ENCODE measurements around the gene UCKL1.

The UCKL1 gene

GRCh38 chr20:63955827-63956663 lies at the start of gene UCKL1:
Gene UCKL1 (minus strand): TSS chr20:63956416. CDS start chr20:63956372, 44 bp downstream.
- Histone ChIP-seq H3K4me3 (ENCODE audit: low read depth in 1 of 5, low read length in 5 of 5) (peak within 1 kb of the TSS; percentile 75 to 94 (median 86)), H3K9me3 (ENCODE audit: control insufficient read depth in 5 of 5, low read length in 5 of 5) (no peaks in the 10 kb centered on the region), H3K9ac (ENCODE audit: low read length in 5 of 5) (peak within 1 kb of the TSS; percentile 63 to 96 (median 90)), H3K36me3 (ENCODE audit: control insufficient read depth in 5 of 5, insufficient read depth in 5 of 5, low read length in 5 of 5) (peaks cover 0 to 25% (median 14%) of the 10 kb centered on the region in 5 donors), H3K27me3 (ENCODE audit: control insufficient read depth in 5 of 5, insufficient read depth in 4 of 5, low read length in 5 of 5) (no peaks in the 10 kb centered on the region), H3K4me1 (ENCODE audit: control insufficient read depth in 5 of 5, insufficient read depth in 5 of 5, low read length in 5 of 5) (peaks cover 11 to 73% (median 65%) of the 10 kb centered on the region in 5 donors), H3K27ac (ENCODE audit: low read depth, low read length) (peak within 1 kb of the TSS; percentile 87)

DNA sequence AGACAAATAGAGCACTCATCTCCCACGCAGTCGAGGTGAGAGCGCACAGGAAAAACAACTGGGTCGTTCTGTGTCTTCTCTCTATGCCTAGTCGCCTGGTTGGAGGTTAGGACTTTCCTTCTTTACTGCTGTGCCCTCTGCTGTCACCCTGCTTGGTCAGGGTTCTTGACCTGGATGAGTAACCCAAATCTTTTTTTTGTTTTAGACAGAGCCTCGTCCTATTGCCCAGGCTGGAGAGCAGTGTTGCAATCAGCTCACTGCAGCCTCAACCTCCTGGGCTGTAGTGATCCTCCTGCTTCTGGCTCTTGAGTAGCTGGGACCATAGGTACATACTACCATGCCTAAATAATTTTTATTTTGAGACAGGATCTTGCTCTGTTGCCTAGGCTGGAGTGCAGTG lies 49.2 kb upstream of the UCKL1 start:
- Histone ChIP-seq H3K9ac (ENCODE audit: low read length in 5 of 5) (no peak overlapping the region), H3K27ac (ENCODE audit: low read depth, low read length) (no peak overlapping the region), H3K4me3 (ENCODE audit: low read depth in 1 of 5, low read length in 5 of 5) (no peak overlapping the region), H3K4me1 (ENCODE audit: control insufficient read depth in 5 of 5, insufficient read depth in 5 of 5, low read length in 5 of 5) (peaks cover 0 to 4% (median 0%) of the 10 kb centered on the region in 5 donors), H3K36me3 (ENCODE audit: control insufficient read depth in 5 of 5, insufficient read depth in 5 of 5, low read length in 5 of 5) (peaks cover 3 to 87% (median 65%) of the 10 kb centered on the region in 5 donors), H3K9me3 (ENCODE audit: control insufficient read depth in 5 of 5, low read length in 5 of 5) (no peaks in the 10 kb centered on the region), H3K27me3 (ENCODE audit: control insufficient read depth in 5 of 5, insufficient read depth in 4 of 5, low read length in 5 of 5) (no peaks in the 10 kb centered on the region)

DNA sequence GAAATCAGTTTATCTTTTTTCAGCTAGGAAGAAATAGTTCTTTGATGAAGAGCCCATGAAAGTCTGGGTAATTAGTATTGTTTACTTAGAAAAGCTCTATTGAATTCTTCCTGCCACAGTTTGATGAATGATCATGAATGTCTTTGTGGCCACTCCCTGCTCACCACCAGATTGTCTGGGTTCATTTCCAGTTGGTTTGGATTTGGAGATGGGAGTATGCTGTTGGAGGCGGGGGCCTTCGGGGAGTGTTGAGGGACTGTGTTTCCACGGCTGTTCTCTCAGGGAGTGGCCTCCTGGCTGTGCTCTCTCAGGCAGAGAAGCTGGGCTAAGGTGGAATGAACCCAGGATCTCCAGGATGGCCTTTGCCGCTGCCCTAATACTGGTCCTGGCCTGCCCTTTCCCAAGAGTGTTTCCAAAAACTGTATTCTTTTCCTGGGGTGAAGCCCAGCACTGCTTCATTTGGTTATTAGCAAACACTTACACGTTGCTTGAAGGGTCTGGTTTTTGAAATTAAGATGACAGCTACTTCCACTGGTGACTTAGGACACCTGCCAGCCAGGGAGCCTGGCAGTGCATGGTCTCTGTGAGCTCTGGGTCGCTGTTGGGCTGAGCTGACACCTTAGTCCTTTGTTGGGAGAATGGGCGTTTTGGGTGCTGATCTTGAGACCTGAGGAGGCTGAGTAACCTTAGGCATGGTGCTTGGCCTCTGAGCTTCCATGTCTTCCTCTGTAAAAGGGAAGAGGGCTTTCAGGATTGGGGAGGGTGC lies 47.9 kb upstream of the UCKL1 start:
- no peak overlapping the region for H3K9ac ChIP-seq (ENCODE audit: low read length in 5 of 5)
- H3K36me3 ChIP-seq (ENCODE audit: control insufficient read depth in 5 of 5, insufficient read depth in 5 of 5, low read length in 5 of 5), result peaks cover 3 to 87% (median 70%) of the 10 kb centered on the region in 5 donors
- no peaks in the 10 kb centered on the region for H3K9me3 ChIP-seq (ENCODE audit: control insufficient read depth in 5 of 5, low read length in 5 of 5)
- no peaks in the 10 kb centered on the region for H3K27me3 ChIP-seq (ENCODE audit: control insufficient read depth in 5 of 5, insufficient read depth in 4 of 5, low read length in 5 of 5)
- peaks cover 0 to 4% (median 0%) of the 10 kb centered on the region in 5 donors for H3K4me1 ChIP-seq (ENCODE audit: control insufficient read depth in 5 of 5, insufficient read depth in 5 of 5, low read length in 5 of 5)
- no peak overlapping the region for H3K27ac ChIP-seq (ENCODE audit: low read depth, low read length)
- no peak overlapping the region for H3K4me3 ChIP-seq (ENCODE audit: low read depth in 1 of 5, low read length in 5 of 5)

GRCh38 chr20:64001607-64002011 lies 45.4 kb upstream of the UCKL1 start:
- H3K36me3 ChIP-seq (ENCODE audit: control insufficient read depth in 5 of 5, insufficient read depth in 5 of 5, low read length in 5 of 5), result peaks cover 0 to 90% (median 74%) of the 10 kb centered on the region in 5 donors
- H3K9ac ChIP-seq (ENCODE audit: low read length in 5 of 5), result no peak overlapping the region
- H3K27me3 ChIP-seq (ENCODE audit: control insufficient read depth in 5 of 5, insufficient read depth in 4 of 5, low read length in 5 of 5), result no peaks in the 10 kb centered on the region
- no peak overlapping the region for H3K4me3 ChIP-seq (ENCODE audit: low read depth in 1 of 5, low read length in 5 of 5)
- peaks cover 0 to 4% (median 0%) of the 10 kb centered on the region in 5 donors for H3K4me1 ChIP-seq (ENCODE audit: control insufficient read depth in 5 of 5, insufficient read depth in 5 of 5, low read length in 5 of 5)
- no peaks in the 10 kb centered on the region for H3K9me3 ChIP-seq (ENCODE audit: control insufficient read depth in 5 of 5, low read length in 5 of 5)
- no peak overlapping the region for H3K27ac ChIP-seq (ENCODE audit: low read depth, low read length)

- H3K4me3 ChIP-seq (ENCODE audit: low read depth in 1 of 5, low read length in 5 of 5), result no peak overlapping the region
- no peaks in the 10 kb centered on the region for H3K9me3 ChIP-seq (ENCODE audit: control insufficient read depth in 5 of 5, low read length in 5 of 5)
- H3K27me3 ChIP-seq (ENCODE audit: control insufficient read depth in 5 of 5, insufficient read depth in 4 of 5, low read length in 5 of 5), result no peaks in the 10 kb centered on the region
- H3K9ac ChIP-seq (ENCODE audit: low read length in 5 of 5), result no peak overlapping the region
- peaks cover 0 to 92% (median 78%) of the 10 kb centered on the region in 5 donors for H3K36me3 ChIP-seq (ENCODE audit: control insufficient read depth in 5 of 5, insufficient read depth in 5 of 5, low read length in 5 of 5)
- H3K27ac ChIP-seq (ENCODE audit: low read depth, low read length), result no peak overlapping the region
- peaks cover 0 to 2% (median 0%) of the 10 kb centered on the region in 5 donors for H3K4me1 ChIP-seq (ENCODE audit: control insufficient read depth in 5 of 5, insufficient read depth in 5 of 5, low read length in 5 of 5)
These were observed 44.7 kb upstream of the UCKL1 start for GRCh38 chr20:64000906-64001305.

- Histone ChIP-seq H3K27me3 (ENCODE audit: control insufficient read depth in 5 of 5, insufficient read depth in 4 of 5, low read length in 5 of 5) (no peaks in the 10 kb centered on the region), H3K9me3 (ENCODE audit: control insufficient read depth in 5 of 5, low read length in 5 of 5) (no peaks in the 10 kb centered on the region), H3K4me1 (ENCODE audit: control insufficient read depth in 5 of 5, insufficient read depth in 5 of 5, low read length in 5 of 5) (peaks cover 6 to 40% (median 37%) of the 10 kb centered on the region in 5 donors), H3K27ac (ENCODE audit: low read depth, low read length) (no peak overlapping the region), H3K4me3 (ENCODE audit: low read depth in 1 of 5, low read length in 5 of 5) (no peak overlapping the region), H3K36me3 (ENCODE audit: control insufficient read depth in 5 of 5, insufficient read depth in 5 of 5, low read length in 5 of 5) (peaks cover 10 to 52% (median 35%) of the 10 kb centered on the region in 5 donors), H3K9ac (ENCODE audit: low read length in 5 of 5) (peak overlapping the region in 1 of 5 donors; percentile 40)
These were observed 26.7 kb upstream of the UCKL1 start for GRCh38 chr20:63982937-63983336.

GRCh38 chr20:63980806-63981728 lies 24.9 kb upstream of the UCKL1 start, which contains the start of gene PRPF6:
Gene PRPF6 (plus strand): TSS chr20:63981132. CDS start chr20:63981246, 114 bp downstream.
- Histone ChIP-seq H3K4me1 (ENCODE audit: control insufficient read depth in 5 of 5, insufficient read depth in 5 of 5, low read length in 5 of 5) (peaks cover 9 to 41% (median 37%) of the 10 kb centered on the region in 5 donors), H3K27me3 (ENCODE audit: control insufficient read depth in 5 of 5, insufficient read depth in 4 of 5, low read length in 5 of 5) (peaks cover 0 to 3% (median 0%) of the 10 kb centered on the region in 5 donors), H3K36me3 (ENCODE audit: control insufficient read depth in 5 of 5, insufficient read depth in 5 of 5, low read length in 5 of 5) (peaks cover 10 to 34% (median 24%) of the 10 kb centered on the region in 5 donors), H3K27ac (ENCODE audit: low read depth, low read length) (peak within 1 kb of the TSS; percentile 72), H3K9me3 (ENCODE audit: control insufficient read depth in 5 of 5, low read length in 5 of 5) (no peaks in the 10 kb centered on the region), H3K9ac (ENCODE audit: low read length in 5 of 5) (peak within 1 kb of the TSS; percentile 44 to 89 (median 77)), H3K4me3 (ENCODE audit: low read depth in 1 of 5, low read length in 5 of 5) (peak within 1 kb of the TSS; percentile 77 to 100 (median 94))

GRCh38 chr20:63980317-63980805 lies 24.1 kb upstream of the UCKL1 start:
- H3K36me3 ChIP-seq (ENCODE audit: control insufficient read depth in 5 of 5, insufficient read depth in 5 of 5, low read length in 5 of 5), result peaks cover 5 to 27% (median 18%) of the 10 kb centered on the region in 5 donors
- H3K9me3 ChIP-seq (ENCODE audit: control insufficient read depth in 5 of 5, low read length in 5 of 5), result no peaks in the 10 kb centered on the region
- H3K9ac ChIP-seq (ENCODE audit: low read length in 5 of 5), result peak overlapping the region in 2 of 5 donors; percentile 13 to 89
- peak overlapping the region; percentile 62 to 95 (median 82) for H3K4me3 ChIP-seq (ENCODE audit: low read depth in 1 of 5, low read length in 5 of 5)
- peaks cover 9 to 41% (median 37%) of the 10 kb centered on the region in 5 donors for H3K4me1 ChIP-seq (ENCODE audit: control insufficient read depth in 5 of 5, insufficient read depth in 5 of 5, low read length in 5 of 5)
- H3K27ac ChIP-seq (ENCODE audit: low read depth, low read length), result peak overlapping the region; percentile 16
- H3K27me3 ChIP-seq (ENCODE audit: control insufficient read depth in 5 of 5, insufficient read depth in 4 of 5, low read length in 5 of 5), result peaks cover 0 to 3% (median 0%) of the 10 kb centered on the region in 5 donors

All from subcutaneous abdominal adipose tissue (tissue), 5 donors.